NCI-H1694 treated with DMSO at 0.1 percent for 48 hours (cell line): ENCODE results near the gene ANKRD37.
"Not testable (repeated sequence)": the region's sequence is repeated elsewhere in the genome, so short reads cannot be mapped to it uniquely, and the experiment has no call there.

Source experiments
- DNase-seq: peaks from one replicate; lab custom pipeline; 2025; lab: John Stamatoyannopoulos, UW

The ANKRD37 gene

GRCh38 chr4:185396724-185397385 is at the start of gene ANKRD37:
ANKRD37 (plus strand) TSS chr4:185396841; CDS start chr4:185396924, 83 bp downstream.
- DNase-seq = no peak

GRCh38 chr4:185346975-185347601 is 49.6 kb upstream of the ANKRD37 start:
- no peak for DNase-seq

- DNase-seq = no peak
Observed at GRCh38 chr4:185351691-185352090, 45.0 kb upstream of the ANKRD37 start.

- DNase-seq = no peak
Observed at GRCh38 chr4:185352202-185352601, 44.4 kb upstream of the ANKRD37 start.

GRCh38 chr4:185352741-185353140 is 43.9 kb upstream of the ANKRD37 start:
- DNase-seq = no peak

- no peak for DNase-seq
Observed at GRCh38 chr4:185357211-185357610, 39.4 kb upstream of the ANKRD37 start.

GRCh38 chr4:185357733-185358440 is 38.8 kb upstream of the ANKRD37 start:
- DNase-seq = no peak

GRCh38 chr4:185358514-185358913 is 38.1 kb upstream of the ANKRD37 start:
- no peak for DNase-seq

GRCh38 chr4:185358959-185359358 is 37.7 kb upstream of the ANKRD37 start:
- DNase-seq = no peak

- DNase-seq = no peak
Observed at GRCh38 chr4:185359767-185360446, 36.7 kb upstream of the ANKRD37 start.

GRCh38 chr4:185361872-185362271 is 34.8 kb upstream of the ANKRD37 start:
- no peak for DNase-seq

GRCh38 chr4:185362570-185362969 is 34.1 kb upstream of the ANKRD37 start:
- DNase-seq = not testable (repeated sequence)

- no peak for DNase-seq
Observed at GRCh38 chr4:185363251-185363650, 33.4 kb upstream of the ANKRD37 start.

GRCh38 chr4:185364886-185365285 is 31.8 kb upstream of the ANKRD37 start:
- no peak for DNase-seq

GRCh38 chr4:185369731-185370130 is 26.9 kb upstream of the ANKRD37 start:
- no peak for DNase-seq

GRCh38 chr4:185370268-185370949 is 26.2 kb upstream of the ANKRD37 start:
- no peak for DNase-seq

- no peak for DNase-seq
Observed at GRCh38 chr4:185371702-185372101, 24.9 kb upstream of the ANKRD37 start.

- DNase-seq = no peak
Observed at GRCh38 chr4:185374027-185374426, 22.6 kb upstream of the ANKRD37 start.

GRCh38 chr4:185374573-185374972 is 22.1 kb upstream of the ANKRD37 start:
- DNase-seq = no peak

GRCh38 chr4:185378264-185378663 is 18.4 kb upstream of the ANKRD37 start:
- no peak for DNase-seq

GRCh38 chr4:185379326-185380295 is 17.0 kb upstream of the ANKRD37 start:
- no peak for DNase-seq
